Stimulated activated CD4-positive, alpha-beta T cell treated with anti-CD3 and anti-CD28 coated beads, Interleukin-2, amount 100 ng/mL, for 4 hours (primary cell): ENCODE results near the gene WDR46.
"Not testable (repeated sequence)": the region's sequence is repeated elsewhere in the genome, so short reads cannot be mapped to it uniquely, and the experiment has no call there.

Experiments used
- DNase-seq: peaks from one replicate; pipeline ENCODE4 v3.0.0-alpha.2; 2020; ENCODE audit warnings: low read depth

Gene WDR46

DNA sequence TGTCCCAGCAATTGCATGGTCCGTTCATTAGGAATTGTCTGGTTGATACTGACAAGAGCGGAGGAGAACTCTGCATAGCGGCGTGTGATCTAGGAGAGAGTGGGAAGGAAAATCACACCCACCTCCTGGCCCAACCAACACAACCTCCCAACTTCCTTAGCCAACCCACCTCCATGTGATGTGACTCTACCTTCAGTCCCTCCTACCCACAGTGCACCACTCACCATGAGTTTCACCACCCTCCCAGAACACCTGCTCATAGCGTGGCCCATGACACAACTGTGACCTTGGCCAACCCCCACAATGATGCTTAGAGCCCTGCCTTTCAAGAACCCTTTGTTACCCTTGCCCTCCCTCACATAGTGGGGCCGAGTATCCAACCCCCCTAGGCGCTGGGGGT is 25.0 kb downstream of the WDR46 start:
- DNase-seq = no peak

DNA sequence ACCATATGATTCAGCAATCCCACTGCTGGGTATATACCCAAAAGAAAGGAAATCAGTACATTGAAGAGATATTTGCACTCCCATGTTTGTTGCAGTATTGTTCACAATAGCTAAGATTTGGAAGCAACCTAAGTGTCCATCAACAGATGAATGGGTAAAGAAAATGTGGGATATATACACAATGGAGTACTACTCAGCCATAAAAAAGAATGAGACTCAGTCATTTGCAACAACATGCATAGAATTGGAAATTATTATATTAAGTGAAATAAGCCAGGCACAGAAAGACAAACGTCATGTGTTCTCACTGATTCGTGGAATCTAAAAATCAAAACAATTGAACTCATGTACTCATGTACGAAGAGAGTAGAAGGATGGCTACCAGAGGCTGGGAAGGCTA is 26.5 kb downstream of the WDR46 start:
- DNase-seq = not testable (repeated sequence)

DNA sequence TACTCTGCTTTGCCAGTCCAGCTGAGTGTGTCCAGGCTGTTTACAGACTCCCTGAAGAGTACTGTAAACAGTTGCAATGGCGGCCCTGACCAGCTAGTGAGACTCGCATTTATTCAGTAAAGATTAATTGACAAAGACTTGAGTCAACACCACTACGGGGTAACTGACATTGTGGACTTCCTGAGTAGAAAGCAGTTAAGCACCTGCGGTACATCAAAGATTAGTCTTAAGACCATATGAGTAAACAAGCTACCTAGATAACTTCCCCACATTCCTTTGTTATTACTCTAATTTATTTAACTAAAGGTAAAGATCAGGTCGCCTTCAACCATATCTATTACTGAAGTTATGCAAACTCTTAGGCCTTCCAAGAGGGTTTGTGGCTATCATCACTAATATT is 30.0 kb downstream of the WDR46 start:
- DNase-seq = no peak

DNA sequence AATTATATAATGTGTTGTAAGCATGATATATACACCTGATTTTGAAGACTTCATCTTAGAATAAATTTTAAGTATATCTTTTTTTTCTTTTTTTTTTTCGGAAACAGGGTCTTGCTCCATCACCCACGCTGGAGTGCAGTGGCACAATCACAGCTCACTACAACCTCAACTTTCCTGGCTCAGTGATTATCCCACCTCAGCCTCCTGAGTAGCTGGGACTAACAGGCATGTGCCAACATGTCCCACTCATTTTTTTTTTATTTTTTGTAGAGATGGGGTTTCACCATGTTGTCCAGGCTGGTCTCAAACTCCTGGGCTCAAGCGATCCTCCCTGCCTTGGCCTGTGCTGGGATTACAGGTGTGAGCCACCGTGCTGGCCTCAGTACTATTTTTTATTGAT is 34.4 kb downstream of the WDR46 start:
- no peak for DNase-seq

DNA sequence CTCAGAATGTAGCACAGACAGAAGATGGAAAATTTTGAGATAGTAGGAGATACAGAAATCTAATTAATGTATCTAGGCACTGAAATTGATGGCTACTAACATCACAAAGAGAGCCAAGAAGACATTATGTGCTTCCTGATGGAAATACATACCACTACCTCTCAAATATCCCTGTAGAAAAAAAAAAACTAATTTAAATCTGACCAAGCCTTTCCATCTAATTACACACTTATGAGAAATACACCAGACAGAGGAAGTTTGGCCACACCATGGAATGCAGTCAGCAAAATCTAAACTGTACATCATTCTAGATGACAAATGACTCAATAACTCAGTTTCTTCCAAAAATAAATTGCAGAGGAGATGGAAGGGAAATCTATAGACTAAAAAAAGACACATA is 36.3 kb downstream of the WDR46 start:
- no peak for DNase-seq

DNA sequence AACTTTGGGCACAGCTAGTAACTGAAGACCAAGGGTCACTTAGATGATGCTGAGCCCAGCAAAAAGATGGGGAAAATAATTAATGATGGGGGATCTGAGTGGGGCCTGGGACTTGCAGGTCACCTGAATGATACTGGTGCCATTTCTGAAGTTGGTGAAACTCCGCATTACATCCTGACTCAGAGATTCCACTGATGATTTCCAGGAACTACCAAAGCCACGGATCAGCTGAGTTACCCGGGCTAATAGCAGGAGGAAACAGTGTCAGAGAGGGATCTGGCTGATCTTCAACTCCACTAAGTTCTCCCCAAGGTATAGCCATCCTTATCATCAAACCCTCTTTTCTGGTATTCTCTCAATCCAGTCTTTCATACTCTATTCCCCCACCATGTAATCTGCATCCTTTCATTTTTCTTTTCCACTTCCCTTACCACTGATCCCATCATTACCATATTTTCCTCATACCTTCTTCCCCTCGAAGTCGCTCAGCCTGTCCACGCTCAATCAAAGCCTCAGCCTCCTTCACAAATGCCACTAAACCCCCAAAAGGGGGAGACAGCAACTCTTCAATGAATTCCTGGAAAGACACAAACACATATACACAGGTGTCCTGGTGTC is 37.5 kb downstream of the WDR46 start:
- DNase-seq = no peak

DNA sequence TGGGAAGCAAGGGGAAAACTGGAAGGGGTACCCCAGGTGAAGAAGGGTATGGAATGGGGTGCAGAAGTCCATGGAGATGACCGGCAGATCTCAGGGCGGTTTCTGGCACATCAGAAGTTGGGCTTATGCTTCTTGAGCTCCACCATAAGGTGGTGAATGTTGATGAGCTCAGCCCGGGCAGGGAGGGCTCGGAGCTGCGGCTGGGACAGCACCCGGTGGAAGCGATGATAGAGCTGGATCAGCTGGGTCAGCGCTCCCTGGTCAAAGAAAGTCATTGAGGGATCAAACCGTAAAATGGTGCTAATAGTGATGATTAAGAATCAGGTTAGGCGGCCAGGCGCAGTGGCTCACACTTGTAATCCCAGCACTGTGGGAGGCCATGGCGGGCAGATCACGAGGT is 38.3 kb downstream of the WDR46 start:
- DNase-seq = no peak

DNA sequence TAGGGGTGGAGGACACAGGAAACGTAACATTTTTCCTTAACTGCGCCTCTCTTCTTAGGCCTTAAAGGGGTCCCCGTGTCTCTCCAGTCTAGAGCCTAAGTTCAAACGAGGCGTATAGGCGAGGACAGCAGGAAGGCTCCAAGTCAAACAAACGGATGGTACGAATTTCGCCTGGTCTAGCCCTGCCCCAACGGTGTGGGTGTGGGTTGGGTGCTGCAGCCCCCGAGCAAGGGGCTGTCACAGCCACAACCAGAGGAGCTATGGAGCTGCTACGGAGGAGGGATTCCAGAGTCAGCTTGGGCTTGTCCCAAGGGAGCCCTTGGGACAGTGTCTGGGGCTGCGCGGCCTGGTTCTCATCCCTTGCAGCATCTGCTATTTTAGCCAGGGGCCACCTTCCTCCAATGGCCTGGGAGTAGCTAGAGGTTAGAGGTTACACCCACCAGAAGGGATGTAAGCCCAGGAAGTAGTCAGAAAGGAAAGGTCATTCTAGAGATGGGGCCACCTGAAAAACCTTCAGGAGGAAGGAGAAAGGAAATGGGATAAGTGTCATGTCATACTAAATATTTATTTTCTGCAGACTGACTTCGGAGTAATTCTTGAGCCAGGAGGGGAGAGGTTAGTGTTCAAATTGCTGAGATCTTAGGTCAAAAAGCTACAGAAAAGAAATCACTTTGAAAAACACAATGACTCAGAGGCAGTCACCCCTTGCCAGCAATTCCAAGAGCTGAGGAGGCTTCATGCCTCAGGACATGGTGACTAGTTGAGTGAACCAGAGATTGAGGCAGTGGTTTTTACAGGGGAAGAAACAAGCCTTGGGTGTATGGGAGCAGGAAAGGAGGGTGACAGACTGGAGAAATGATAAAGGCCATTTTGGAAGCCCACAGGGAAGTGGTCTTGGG is 39.1 kb downstream of the WDR46 start:
- DNase-seq = no peak

DNA sequence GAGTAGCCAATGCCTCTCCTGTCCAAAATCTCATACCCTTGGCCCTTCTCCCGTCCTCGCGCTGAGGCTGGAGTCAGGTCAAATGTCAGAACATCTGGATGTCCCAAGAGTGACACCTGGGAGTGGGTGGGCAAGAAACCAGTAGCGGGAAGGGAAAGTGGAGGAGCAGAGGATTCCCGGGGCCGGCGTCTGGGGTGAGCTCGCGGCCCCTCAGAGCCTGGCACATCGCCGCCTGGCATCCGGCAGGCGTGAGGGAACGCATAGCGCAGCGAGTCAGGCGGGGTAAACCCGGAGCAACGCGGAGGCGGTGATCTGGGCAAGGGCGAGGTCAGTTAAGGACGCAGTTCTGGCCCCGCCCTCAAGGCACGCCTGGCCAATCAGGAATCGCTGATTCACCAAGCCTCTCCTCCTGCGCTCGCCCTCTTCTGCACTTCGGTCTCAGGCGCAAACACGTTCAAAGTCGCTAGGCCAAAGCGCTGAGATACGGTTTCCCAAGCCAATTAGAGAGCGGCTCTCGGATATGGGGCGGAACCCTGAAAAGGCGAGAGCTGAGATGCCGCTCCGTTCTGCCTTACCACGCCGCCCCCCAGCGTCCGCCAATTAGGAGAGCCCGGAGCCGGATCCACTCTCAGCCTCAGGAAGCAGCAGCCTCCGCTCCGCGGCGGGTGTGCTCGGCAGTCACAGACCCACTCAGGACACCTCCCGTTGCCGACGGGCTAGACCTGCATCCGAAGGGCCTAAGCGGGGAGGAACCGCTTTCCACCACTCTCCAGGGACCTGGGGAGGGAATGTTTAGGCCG is 39.9 kb downstream of the WDR46 start:
- peak; percentile 90 for DNase-seq

DNA sequence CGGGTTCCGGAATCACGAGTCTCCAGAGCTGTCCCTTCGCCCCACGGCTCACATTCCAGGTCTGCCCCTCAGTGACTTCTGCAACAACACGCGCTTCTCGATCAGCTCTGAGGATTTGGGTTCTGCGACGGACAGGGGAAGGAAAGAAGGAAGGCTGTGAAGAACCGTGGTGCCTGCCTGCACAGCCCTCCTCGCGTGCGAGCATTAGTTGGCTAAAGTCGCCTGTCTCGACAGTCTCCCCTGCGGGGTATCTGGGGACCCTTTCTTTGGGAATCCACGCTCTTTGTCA is 40.5 kb downstream of the WDR46 start:
- DNase-seq = no peak

DNA sequence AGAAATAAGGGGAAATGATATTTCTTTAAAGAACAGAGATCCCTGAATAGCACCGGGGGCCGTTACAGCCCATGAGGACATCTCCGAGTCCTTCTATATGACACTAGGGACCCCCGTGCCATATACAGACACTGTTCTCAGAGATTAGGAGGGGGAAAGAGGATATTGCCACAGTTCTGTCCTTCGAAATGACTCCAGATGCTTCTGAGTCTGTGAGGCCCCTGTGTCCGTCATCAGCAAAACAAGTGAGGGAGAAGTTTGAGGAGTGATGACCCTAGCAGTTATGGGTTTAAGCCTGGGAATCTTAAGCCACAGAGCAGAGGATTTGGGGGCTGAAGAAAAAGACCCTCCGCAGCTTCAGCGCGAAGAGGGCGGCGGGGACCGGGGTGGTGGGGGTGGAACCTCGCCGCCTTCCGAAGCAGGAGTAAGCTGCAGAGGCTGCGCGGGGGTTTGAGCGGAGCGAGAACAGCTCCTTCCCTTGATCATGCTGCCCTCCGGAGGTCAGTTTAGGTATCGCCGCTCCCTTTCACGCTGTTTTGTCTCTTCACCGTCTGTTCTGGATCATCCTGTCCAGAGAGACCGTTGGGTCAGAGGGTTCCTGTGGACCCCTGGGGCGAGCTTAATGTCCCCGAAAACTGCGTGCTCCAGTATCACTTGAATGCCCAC is 40.9 kb downstream of the WDR46 start:
- peak; percentile 88 for DNase-seq

DNA sequence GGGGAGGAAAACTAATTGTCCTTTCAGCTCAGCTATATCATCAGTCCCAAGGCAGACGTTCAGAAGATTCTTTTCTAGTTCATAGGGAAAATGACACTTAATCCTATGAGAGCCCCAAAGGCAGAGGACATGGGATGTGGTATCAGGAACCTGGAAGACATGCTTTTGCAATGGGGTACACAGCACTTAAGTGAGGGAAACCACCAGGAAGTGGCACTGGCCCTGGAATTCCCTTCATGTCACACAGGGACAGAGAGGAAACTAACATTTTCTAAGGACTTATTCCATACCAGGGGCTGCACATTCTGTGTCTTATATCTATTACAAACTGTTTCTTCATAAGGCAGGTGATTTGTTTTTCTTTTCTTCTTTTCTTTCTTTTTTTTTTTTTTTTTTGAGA is 45.6 kb downstream of the WDR46 start:
- no peak for DNase-seq

DNA sequence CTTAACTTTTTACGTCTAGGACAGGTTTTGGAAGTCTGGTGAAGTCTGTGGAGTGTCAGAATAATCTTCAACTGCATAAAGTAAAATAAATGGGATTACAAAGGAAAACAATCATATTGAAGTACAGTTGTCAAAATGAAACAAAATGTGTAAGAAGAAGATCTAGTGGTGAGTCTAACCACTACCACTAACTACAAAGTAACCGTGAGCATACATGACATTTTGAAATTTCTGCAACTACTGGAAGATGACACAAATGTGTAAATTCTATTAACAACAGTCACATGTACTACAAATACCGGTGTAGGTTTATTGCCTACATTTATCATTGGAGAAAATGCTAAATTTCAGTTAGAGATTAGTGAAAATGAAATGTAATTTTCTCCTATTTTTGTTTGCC is 47.1 kb downstream of the WDR46 start:
- no peak for DNase-seq

DNA sequence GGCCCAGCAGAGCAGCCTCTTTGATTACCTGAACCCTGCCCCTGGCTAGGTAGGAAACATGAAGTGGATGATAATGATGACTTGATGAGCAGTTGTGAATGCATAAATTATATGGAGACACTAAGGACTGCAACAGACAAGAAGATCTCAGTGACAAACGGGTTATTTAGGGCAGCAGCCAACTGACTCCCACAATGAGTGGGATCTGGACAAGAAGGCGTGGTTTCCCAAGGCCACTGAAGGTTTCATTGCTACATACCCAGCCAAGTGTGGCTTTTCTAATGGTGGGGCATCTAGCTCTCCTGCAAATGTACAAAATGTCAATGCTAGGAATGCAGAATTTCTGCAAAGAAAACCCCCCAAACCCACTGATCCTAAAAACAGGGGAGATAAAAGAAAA is 51.3 kb downstream of the WDR46 start:
- no peak for DNase-seq

DNA sequence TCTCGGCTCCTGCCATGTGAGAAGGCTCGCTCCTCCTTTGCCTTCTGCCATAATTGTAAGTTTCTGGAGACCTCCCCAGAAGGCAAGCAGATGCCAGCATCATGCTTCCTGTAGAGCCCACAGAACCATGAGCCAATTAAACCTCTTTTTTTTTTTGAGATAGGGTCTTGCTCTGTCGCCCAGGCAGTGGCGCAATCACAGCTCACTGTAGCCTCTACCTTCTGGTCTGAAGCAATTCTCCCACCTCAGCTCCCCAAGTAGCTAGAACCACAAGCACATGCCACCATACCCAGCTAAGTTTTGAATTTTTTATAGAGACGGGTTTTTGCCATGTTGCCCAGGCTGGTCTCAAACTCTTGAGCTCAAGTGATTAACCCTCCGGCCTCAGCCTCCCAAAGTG is 52.2 kb downstream of the WDR46 start:
- no peak for DNase-seq

DNA sequence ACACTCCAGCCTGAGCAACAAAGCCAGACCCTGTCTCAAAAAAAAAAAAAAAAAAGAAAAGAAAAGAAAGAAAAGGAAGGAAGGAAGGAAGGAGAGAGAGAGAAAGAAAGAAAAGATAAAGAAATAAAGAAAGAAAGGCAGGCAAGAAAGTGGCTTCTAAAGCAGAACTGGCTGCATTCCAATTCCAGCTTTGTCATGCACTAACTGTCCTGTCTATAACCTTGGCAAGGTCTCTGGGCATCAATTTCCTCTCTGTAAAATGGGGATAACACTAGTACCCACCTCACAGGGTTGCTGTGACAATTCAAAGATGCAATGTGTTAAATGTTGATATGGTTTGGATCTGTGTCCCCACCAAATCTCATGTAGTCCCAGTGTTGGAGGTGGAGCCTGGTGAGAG is 52.7 kb downstream of the WDR46 start:
- no peak for DNase-seq

DNA sequence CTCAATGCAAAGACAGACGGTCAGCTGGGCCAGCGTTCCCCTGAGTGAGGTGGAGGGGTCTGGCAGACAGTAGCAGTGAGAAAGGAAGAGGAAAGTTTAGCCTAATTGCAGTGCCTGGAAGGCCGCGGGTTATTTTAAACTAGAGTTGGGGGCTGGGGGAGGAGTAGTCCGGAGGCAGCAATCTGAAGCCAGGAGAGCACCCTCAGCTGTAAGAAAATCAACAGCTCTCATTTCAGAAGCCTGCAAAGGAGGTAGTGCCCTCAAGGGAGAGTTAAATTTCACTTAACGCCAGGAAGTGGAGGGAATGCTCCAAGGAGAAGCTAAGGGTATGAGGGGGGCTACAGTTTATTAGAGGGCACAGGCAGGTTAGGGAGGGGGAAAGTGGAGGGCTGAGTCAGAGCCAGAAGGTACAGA is 53.8 kb downstream of the WDR46 start:
- DNase-seq = no peak
